K562 (cell line): ENCODE results near the gene HOXB3. TPM values are rescaled to one million over a fixed set of nuclear protein-coding genes. Genes with fewer than 3 reads are reported as not detected.

Experiments used
- CREM ChIP-seq: IDR thresholded peaks from 2 replicates; pipeline ENCODE4 v1.6.1; 2014; ENCODE audit warnings: antibody characterized with exemption, low read depth
- CTBP1 ChIP-seq: fragments of 450-650 bp; IDR thresholded peaks from 2 replicates; pipeline ENCODE4 v1.6.1; 2016; ENCODE audit warnings: borderline replicate concordance
- LARP7 ChIP-seq: fragments of 450-650 bp; IDR thresholded peaks from 2 replicates; pipeline ENCODE4 v1.6.1; 2016
- NRF1 ChIP-seq, 2 experiments: fragments of 450-650 bp; IDR thresholded peaks in 1 of 2; conservative IDR thresholded peaks in 1 of 2; 2 replicates each; pipeline ENCODE4 v1.6.1; 2014; ENCODE audit warnings: mild to moderate bottlenecking in 2 of 2
- PREB ChIP-seq: sonication (generic); formaldehyde crosslinking; IDR thresholded peaks from 2 replicates; pipeline ENCODE4 v1.8.1; 2023; ENCODE audit warnings: mild to moderate bottlenecking, missing genetic modification reagents
- PTBP1 ChIP-seq: fragments of 200-400 bp; formaldehyde crosslinking; IDR thresholded peaks from 2 replicates; pipeline ENCODE4 v1.6.1; 2017; ENCODE audit warnings: low read depth, low read length
- SLC30A9 ChIP-seq: fragments of 250-450 bp; sonication (Bioruptor Pico); IDR thresholded peaks from 2 replicates; pipeline ENCODE4 v1.8.0; 2022; ENCODE audit warnings: mild to moderate bottlenecking, moderate library complexity
- TFAM ChIP-seq: fragments of 250-450 bp; sonication (Bioruptor Pico); conservative IDR thresholded peaks from 2 replicates; pipeline ENCODE4 v1.5.0; 2021; ENCODE audit warnings: mild to moderate bottlenecking, moderate library complexity
- TGIF2 ChIP-seq: sonication (generic); formaldehyde crosslinking; IDR thresholded peaks from 2 replicates; pipeline ENCODE4 v1.8.1; 2022; ENCODE audit warnings: mild to moderate bottlenecking, missing genetic modification reagents, moderate library complexity
- ZBTB7A ChIP-seq: IDR thresholded peaks from 2 replicates; pipeline ENCODE4 v1.6.1; 2011; ENCODE audit warnings: low read depth, mild to moderate bottlenecking, low read length, moderate library complexity, borderline replicate concordance; ENCODE audit not compliant: control insufficient read depth
- ZNF174 ChIP-seq: fragments of 250-450 bp; sonication (Bioruptor Pico); IDR thresholded peaks from 2 replicates; pipeline ENCODE4 v1.4.0; 2020; ENCODE audit warnings: mild to moderate bottlenecking
- ZNF253 ChIP-seq: fragments of 250-450 bp; sonication (Bioruptor Pico); conservative IDR thresholded peaks from 2 replicates; pipeline ENCODE4 v1.6.1; 2021; ENCODE audit warnings: mild to moderate bottlenecking
- polyA plus RNA-seq, 8 experiments: library from polyadenylated mRNA; depleted of rRNA in 4 of 8; stranded (reverse) in 5 of 8; unstranded in 3 of 8; fragments of >200 nt; fragmentation: Nextera tagmentation in 2 of 8; fragmentation: Illumina TruSeq in 1 of 8; extraction: Ambion mirVana in 2 of 8; extraction: Trizol in 1 of 8; gene quantifications; 2 replicates each; pipeline versions ENCODE4 v1.2.1 to v1.2.3, GENCODE V29; 2011 to 2014; ENCODE audit warnings: inconsistent platforms in 1 of 8, missing spikeins in 1 of 8
- total RNA-seq, 7 experiments: library from RNA; depleted of rRNA in 6 of 7; stranded (reverse); fragments of >200 nt in 6 of 7; fragmentation: Illumina TruSeq in 2 of 7; extraction: Trizol in 2 of 7; gene quantifications; 2 replicates each; pipeline versions ENCODE4 v1.2.1 to v1.2.3, GENCODE V29; 2011 to 2021; ENCODE audit warnings: low replicate concordance in 1 of 7
- TF ChIP-seq, protein P1 (sequence below): fragments of 450-650 bp; IDR thresholded peaks from 2 replicates; pipeline ENCODE4 v1.7.1; 2018; ENCODE audit warnings: mild to moderate bottlenecking, low read depth; ENCODE audit not compliant: partially characterized antibody
- TF ChIP-seq, protein P2 (sequence below): fragments of 200-800 bp; sonication (Bioruptor generic); IDR thresholded peaks from 2 replicates; pipeline ENCODE4 v1.6.1; 2017; ENCODE audit warnings: missing genetic modification characterization, missing compliant biosample characterization
- TF ChIP-seq, protein P3 (sequence below): sonication (generic); IDR thresholded peaks from 2 replicates; pipeline ENCODE4 v1.6.1; 2016

The HOXB3 gene
- total and polyA plus RNA-seq, 9 of the 15 experiments (the other 6 are each of a cell fraction or from before 2014, with no cell fraction given): 2.4 to 41.3 (median 20.2) TPM

DNA sequence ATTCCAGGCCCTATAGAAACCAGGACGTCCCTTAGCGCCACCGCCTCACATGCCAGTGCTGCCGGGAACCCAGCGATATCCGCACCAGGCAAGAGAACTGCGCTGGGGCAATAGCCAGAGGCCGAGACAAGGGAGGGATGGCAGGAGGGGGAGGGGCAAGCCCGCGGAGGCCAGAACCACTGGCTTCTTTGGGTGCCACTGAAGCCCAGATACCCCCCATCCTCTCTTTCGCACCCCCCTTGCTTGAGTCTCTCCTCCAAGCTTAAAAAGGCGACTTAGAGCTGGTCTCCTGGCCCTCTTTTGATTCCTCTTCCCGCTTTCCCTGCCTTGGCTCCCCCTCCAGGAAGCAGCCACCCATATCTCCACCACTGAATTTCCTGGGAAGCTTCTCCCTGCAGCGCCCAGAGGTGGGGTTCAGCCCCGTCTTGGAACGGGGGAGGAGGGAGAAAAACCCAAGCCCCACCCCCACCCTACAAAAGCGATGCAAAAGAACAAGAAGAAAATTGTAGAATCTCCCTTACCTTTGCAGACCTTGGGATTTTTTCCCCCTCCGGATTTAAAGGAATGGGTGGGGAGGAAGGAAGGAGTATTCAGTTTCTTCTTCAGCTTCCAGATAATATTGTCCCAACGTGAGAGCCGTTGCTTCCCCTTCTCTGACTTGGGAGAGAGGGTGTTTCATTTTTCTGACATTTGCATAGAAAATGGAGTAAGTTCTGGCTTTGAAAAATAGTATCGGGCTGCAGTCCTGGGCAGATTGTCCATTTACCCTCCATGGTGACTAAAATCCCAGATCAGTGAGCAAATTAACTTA, 14.1 kb upstream of the HOXB3 start (continued):
- TF ChIP-seq, protein P1, sequence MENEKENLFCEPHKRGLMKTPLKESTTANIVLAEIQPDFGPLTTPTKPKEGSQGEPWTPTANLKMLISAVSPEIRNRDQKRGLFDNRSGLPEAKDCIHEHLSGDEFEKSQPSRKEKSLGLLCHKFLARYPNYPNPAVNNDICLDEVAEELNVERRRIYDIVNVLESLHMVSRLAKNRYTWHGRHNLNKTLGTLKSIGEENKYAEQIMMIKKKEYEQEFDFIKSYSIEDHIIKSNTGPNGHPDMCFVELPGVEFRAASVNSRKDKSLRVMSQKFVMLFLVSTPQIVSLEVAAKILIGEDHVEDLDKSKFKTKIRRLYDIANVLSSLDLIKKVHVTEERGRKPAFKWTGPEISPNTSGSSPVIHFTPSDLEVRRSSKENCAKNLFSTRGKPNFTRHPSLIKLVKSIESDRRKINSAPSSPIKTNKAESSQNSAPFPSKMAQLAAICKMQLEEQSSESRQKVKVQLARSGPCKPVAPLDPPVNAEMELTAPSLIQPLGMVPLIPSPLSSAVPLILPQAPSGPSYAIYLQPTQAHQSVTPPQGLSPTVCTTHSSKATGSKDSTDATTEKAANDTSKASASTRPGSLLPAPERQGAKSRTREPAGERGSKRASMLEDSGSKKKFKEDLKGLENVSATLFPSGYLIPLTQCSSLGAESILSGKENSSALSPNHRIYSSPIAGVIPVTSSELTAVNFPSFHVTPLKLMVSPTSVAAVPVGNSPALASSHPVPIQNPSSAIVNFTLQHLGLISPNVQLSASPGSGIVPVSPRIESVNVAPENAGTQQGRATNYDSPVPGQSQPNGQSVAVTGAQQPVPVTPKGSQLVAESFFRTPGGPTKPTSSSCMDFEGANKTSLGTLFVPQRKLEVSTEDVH: no peak
- TF ChIP-seq SLC30A9 (CRISPR knock-in tag) (no peak), PREB (no peak), LARP7 (no peak), CTBP1 (peak; percentile 33; the same call in 1 of the 2 replicates), TFAM (CRISPR knock-in tag) (no peak), ZNF174 (CRISPR knock-in tag) (no peak), ZNF253 (CRISPR knock-in tag) (no peak), PTBP1 (no peak), NRF1 (conservative IDR thresholded peaks at IDR 0.05 in 1 of 2, IDR thresholded peaks at IDR 0.05 in 1 of 2) (peak; percentile 21 to 39; a peak in 2 of 4 replicates), TGIF2 (no peak), ZBTB7A (0 out of 2 replicates have a peak, but pooled peaks have one; percentile 31), CREM (no peak)
- TF ChIP-seq, protein P2, sequence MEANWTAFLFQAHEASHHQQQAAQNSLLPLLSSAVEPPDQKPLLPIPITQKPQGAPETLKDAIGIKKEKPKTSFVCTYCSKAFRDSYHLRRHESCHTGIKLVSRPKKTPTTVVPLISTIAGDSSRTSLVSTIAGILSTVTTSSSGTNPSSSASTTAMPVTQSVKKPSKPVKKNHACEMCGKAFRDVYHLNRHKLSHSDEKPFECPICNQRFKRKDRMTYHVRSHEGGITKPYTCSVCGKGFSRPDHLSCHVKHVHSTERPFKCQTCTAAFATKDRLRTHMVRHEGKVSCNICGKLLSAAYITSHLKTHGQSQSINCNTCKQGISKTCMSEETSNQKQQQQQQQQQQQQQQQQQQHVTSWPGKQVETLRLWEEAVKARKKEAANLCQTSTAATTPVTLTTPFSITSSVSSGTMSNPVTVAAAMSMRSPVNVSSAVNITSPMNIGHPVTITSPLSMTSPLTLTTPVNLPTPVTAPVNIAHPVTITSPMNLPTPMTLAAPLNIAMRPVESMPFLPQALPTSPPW (CRISPR knock-in tag): peak; percentile 61; the same call in 1 of the 2 replicates
- TF ChIP-seq, protein P3, sequence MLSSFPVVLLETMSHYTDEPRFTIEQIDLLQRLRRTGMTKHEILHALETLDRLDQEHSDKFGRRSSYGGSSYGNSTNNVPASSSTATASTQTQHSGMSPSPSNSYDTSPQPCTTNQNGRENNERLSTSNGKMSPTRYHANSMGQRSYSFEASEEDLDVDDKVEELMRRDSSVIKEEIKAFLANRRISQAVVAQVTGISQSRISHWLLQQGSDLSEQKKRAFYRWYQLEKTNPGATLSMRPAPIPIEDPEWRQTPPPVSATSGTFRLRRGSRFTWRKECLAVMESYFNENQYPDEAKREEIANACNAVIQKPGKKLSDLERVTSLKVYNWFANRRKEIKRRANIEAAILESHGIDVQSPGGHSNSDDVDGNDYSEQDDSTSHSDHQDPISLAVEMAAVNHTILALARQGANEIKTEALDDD: no peak
